Bronchial epithelial cell (primary cell): ENCODE results near the gene SYPL1. TPM values are rescaled to one million over a fixed set of nuclear protein-coding genes. Genes with fewer than 3 reads are reported as not detected.

ENCODE experiments used
- DNase-seq: peaks from one replicate; pipeline ENCODE4 v3.0.0-alpha.2; 2010; ENCODE audit warnings: low read depth
- FAIRE-seq: peaks from 2 replicates; lab custom pipeline; 2011; peaks lifted over from hg19 to GRCh38; lab: Jason Lieb, UNC
- H3K27me3 ChIP-seq: 2 replicates; pipeline ENCODE4 v1.5.1; 2011; ENCODE audit warnings: low read length; ENCODE audit not compliant: control insufficient read depth, insufficient read depth
- H3K36me3 ChIP-seq: 2 replicates; pipeline ENCODE4 v1.5.1; 2011; ENCODE audit warnings: low read length; ENCODE audit not compliant: control insufficient read depth, insufficient read depth
- H3K4me3 ChIP-seq: 2 replicates; pipeline ENCODE4 v1.5.1; 2011; ENCODE audit warnings: mild to moderate bottlenecking, low read depth, low read length, control low read depth
- CTCF ChIP-seq: IDR thresholded peaks from 2 replicates; pipeline ENCODE4 v1.5.1; 2011; ENCODE audit warnings: mild to moderate bottlenecking, moderate library complexity, low read length, control low read depth, inconsistent platforms; ENCODE audit not compliant: insufficient read depth, severe bottlenecking
- total RNA-seq: library from RNA; depleted of rRNA; stranded (reverse); fragments of >200 nt; gene quantifications from 2 replicates; pipeline ENCODE4 v1.2.1, GENCODE V29; 2014

The SYPL1 gene
- total RNA-seq, 1 donor from 2014 or later: 74.8 TPM

GRCh38 chr7:106119719-106120118 is 7.6 kb upstream of the SYPL1 start:
- FAIRE-seq (no peak), DNase-seq (no peak)
- no peak for TF ChIP-seq CTCF
- no peaks in the 10 kb centered on the region for H3K27me3 ChIP-seq
- no peak overlapping the region for H3K4me3 ChIP-seq
- no peaks in the 10 kb centered on the region for H3K36me3 ChIP-seq

GRCh38 chr7:106117786-106118544 is 5.9 kb upstream of the SYPL1 start:
- TF ChIP-seq CTCF: no peak
- H3K4me3 ChIP-seq: no peak overlapping the region
- FAIRE-seq: no peak
- H3K36me3 ChIP-seq: no peaks in the 10 kb centered on the region
- DNase-seq: no peak
- H3K27me3 ChIP-seq: no peaks in the 10 kb centered on the region

- no peak for TF ChIP-seq CTCF
- Histone ChIP-seq H3K36me3 (no peaks in the 10 kb centered on the region), H3K4me3 (no peak overlapping the region), H3K27me3 (no peaks in the 10 kb centered on the region)
- DNase-seq (no peak), FAIRE-seq (no peak)
Measured at GRCh38 chr7:106116161-106116704, 4.1 kb upstream of the SYPL1 start.

- H3K4me3 ChIP-seq: no peak overlapping the region
- FAIRE-seq (no peak), DNase-seq (no peak)
- H3K27me3 ChIP-seq: no peaks in the 10 kb centered on the region
- no peak for TF ChIP-seq CTCF
- H3K36me3 ChIP-seq: no peaks in the 10 kb centered on the region
Measured at GRCh38 chr7:106114716-106115383, 2.7 kb upstream of the SYPL1 start.

DNA sequence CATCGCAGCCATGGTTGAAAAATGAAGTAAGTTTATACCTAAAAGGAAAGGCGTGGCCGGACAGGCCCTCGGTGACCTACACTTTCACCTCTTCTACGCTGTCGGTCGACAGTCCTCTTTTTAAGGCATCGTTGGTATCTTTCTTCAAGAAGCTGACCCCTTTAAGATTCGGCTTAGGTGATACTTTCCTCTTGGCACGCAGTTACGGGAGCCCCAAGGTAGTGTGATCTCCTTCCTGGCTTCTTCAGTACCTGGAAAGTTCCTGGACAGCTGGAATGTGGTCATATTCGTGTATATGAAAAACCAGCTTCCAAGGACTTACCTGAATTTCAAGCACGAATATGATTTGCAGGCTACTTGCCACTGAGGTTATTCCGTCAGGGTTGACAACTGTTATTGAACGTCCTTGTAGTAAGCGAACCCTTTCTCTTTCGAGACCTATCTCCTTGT is 885 bp upstream of the SYPL1 start:
- FAIRE-seq: no peak
- H3K36me3 ChIP-seq: no peaks in the 10 kb centered on the region
- no peaks in the 10 kb centered on the region for H3K27me3 ChIP-seq
- no peak for DNase-seq
- H3K4me3 ChIP-seq: no peak overlapping the region
- no peak for TF ChIP-seq CTCF
